HG03575 (cell line): ENCODE results near the gene PHLDB3.
"Not testable (repeated sequence)": the region's sequence is repeated elsewhere in the genome, so short reads cannot be mapped to it uniquely, and the experiment has no call there.

ENCODE experiments used
- ATAC-seq: cut with Tn5 transposase; IDR thresholded peaks from one replicate; pipeline ENCODE4 v1.9.1; 2021; ENCODE audit not compliant: unreplicated experiment, insufficient number of reproducible peaks, low FRiP score; ENCODE audit errors: extremely low read depth

PHLDB3 gene

GRCh38 chr19:43532571-43532961, 28.0 kb upstream of the PHLDB3 start:
- no peak for ATAC-seq

- ATAC-seq = no peak
Observed at GRCh38 chr19:43527860-43528622, 23.5 kb upstream of the PHLDB3 start.

GRCh38 chr19:43526884-43527859, 22.6 kb upstream of the PHLDB3 start, which contains the start of gene ETHE1:
ETHE1 (minus strand) TSS chr19:43527201; CDS start chr19:43527177, 24 bp downstream.
- no peak for ATAC-seq

GRCh38 chr19:43525836-43526771, 21.6 kb upstream of the PHLDB3 start:
- ATAC-seq = no peak

GRCh38 chr19:43524922-43525835, 20.6 kb upstream of the PHLDB3 start:
- no peak for ATAC-seq

GRCh38 chr19:43523696-43524095, 19.1 kb upstream of the PHLDB3 start:
- ATAC-seq = not testable (repeated sequence)

GRCh38 chr19:43522929-43523328, 18.4 kb upstream of the PHLDB3 start:
- ATAC-seq = no peak

GRCh38 chr19:43519436-43520088, 15.0 kb upstream of the PHLDB3 start:
- ATAC-seq = no peak

GRCh38 chr19:43518051-43518450, 13.5 kb upstream of the PHLDB3 start:
- no peak for ATAC-seq

- ATAC-seq = not testable (repeated sequence)
Observed at GRCh38 chr19:43512399-43512798, 7.9 kb upstream of the PHLDB3 start.

- no peak for ATAC-seq
Observed at GRCh38 chr19:43511324-43511723, 6.8 kb upstream of the PHLDB3 start.

GRCh38 chr19:43510713-43511112, 6.2 kb upstream of the PHLDB3 start:
- ATAC-seq = no peak

- no peak for ATAC-seq
Observed at GRCh38 chr19:43507880-43508279, 3.3 kb upstream of the PHLDB3 start.

GRCh38 chr19:43506629-43507028, 2.1 kb upstream of the PHLDB3 start:
- no peak for ATAC-seq

GRCh38 chr19:43505941-43506340, 1.4 kb upstream of the PHLDB3 start:
- no peak for ATAC-seq

- no peak for ATAC-seq
Observed at GRCh38 chr19:43505186-43505456, 575 bp upstream of the PHLDB3 start.

GRCh38 chr19:43503501-43504425, 783 bp downstream of the PHLDB3 start:
- ATAC-seq = no peak
